NCI-H1694 treated with DMSO at 0.1 percent for 48 hours (cell line): ENCODE results near the gene HIC2.
"Not testable (repeated sequence)": the region's sequence is repeated elsewhere in the genome, so short reads cannot be mapped to it uniquely, and the experiment has no call there.

Experiments used
- DNase-seq: peaks from one replicate; lab custom pipeline; 2025; lab: John Stamatoyannopoulos, UW

Gene HIC2

DNA sequence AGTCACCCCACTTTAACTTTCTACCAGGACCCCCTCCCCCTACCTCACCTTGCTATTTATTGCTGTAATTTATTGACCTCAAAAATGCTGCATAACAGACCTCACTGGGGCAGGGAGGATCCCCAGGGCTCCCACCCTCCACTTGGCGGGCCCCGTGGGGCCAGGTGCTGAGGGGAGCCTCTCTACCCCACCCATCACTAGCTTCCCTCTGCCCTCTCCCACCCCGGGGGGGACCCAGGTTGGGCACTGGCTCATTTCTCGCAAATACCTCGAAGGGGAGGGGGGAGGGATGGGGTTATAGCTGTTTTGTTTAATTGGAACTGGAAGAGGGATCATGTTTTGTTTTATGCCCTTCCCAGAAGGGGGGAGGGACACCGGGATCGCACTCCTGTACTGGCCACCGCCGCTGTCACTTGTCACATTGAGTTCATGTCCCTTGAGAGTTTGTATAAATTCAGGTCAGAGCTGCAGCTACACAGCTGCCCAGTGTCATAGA, 33.7 kb downstream of the HIC2 start:
- DNase-seq = no peak

DNA sequence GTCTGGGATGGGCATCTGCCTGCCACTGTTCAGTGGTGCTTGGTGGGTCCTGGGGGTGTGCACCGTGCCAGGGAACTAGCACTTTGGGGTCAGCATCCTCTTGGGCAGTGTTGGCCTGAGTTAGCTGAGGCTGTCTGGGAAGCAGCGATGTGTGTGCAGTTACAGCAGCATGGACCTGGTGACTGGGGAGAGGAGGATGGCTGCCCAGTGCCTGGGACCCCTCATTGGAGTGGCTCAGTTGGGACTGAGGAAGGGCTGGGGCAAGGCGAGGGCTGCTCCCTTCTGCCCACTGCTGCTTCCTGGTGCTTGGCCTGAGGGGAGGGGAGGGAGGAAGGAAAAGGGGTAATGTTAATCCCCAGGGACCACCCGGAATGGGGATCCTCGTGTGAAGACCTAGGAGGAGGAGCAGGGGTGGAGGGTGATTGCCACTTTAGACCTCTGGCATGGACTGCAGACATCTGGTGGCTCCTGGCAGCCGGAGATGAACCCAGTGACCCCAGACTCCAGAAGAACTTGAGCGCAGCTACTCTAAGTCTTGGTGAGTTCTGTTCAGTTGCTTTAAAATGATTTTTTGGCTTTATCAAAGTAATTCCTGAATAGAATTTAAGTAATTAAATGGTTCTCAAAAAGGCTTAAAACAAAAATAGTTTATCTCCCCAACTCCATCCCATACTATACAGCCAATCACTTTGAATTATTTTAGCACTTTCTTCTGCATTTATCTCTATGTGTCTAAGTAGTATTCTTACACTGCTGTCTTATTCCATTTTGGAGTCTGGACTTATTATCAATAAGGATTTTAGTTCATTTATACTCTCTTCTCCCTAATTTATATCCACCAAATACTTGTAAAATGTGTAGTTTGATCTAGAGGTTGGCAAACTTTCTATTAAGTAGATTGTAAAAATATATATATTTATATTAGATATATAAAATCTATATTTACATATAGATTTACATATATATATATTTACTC, 34.7 kb downstream of the HIC2 start:
- DNase-seq = no peak

DNA sequence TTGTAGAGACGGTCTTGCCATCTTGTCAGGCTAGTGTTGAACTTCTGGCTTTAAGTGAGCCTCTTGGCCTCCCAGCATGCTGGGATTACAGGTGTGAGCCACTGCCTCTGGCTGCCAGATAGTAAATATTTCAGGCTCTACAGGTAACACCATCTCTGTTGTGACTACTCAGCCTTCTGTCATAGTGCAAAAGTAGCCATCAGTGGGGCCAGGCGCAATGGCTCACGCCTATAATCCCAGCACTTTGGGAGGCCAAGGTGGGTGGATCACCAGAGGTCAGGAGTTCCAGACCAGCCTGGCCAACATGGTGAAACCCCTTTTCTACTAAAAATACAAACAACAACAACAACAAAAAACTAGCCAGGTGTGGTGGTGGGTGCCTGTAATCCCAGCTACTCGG, 35.5 kb downstream of the HIC2 start:
- DNase-seq = not testable (repeated sequence)

DNA sequence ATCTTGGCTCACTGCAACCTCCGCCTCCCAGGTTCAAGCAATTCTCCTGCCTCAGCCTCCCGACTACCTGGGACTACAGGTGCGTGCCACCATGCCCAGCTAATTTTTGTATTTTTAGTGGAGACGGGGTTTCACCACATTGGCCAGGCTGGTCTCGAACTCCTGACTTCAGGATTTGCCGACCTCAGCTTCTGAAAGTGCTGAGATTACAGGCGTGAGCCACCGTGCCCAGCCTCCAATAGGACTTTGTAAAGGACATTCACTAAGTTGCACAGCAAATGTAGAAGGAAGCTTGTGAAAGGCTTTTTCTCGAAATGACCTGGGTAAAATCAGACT, 37.8 kb downstream of the HIC2 start:
- DNase-seq = not testable (repeated sequence)

DNA sequence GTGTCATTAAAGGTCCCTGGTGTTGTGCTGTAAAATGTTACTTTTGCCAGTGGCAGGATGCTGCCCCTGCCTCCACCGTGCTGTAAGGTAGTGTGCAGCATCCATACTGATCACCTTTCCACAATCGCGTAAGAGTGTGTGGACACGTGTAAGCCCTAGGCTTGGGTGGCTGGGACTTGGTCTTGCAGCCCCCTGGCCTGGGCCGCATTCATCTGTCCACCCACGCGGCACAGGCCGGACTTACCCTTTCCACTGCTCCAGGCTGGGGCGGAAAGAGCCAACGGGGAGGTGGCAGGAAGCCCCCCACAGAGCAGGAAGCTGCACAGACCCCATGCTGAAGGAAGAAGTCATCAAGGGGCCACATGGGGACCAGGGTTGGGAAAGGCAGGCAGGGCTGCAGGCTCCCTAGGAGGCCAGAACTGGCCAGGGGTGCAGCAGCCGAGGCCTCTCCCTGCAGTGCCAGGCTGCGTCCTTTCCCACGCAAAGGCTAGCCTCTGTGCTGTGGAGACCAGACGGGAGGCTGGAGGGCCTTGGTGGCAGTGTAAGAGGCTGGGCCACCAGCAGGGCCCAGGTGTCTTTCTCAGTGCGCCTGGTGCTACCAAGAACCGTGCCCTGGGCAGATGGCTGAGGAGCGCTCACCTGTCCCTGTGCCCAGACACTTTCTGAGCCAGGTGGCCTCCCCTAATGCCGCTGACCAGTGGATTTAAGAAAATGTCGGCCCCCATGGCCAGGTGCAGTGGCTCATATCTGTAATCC, 38.3 kb downstream of the HIC2 start:
- no peak for DNase-seq

DNA sequence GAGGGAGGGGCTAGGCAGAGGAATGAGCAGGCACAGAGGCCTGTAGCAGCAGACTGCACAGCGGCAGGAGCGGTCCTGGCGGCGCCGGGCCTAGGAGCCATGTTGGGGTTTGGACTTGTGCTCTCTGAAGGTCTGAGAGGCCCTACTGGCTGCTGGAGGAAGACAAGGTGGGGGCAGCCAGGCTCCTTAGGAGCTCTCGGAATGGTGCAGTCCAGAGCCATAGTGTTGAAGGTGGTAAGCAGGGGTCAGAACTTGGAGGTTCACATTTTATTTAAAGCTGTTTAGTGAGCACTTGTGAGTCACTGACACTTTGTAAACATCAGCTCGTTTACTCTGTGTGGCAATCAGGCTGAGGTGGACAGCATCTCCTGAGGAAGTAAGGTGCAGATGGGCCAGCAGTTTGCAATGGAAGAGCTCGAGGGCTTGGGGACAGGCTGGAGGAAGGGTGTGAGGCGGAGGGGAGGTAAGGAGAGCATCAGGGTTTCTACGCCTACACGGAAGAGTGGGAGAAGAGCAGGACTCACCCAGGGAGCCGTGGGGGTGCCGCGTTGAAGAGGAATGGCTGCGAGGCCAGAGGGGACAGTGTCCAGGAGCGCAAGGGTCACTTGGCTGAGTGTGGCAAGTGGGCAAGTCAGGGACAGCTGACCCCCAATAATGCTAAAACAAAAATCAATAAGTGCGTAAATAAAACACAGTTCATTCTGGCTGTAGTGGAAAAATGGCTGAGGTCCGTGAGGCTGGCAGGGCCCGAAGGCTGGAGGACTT, 40.0 kb downstream of the HIC2 start:
- DNase-seq = no peak

DNA sequence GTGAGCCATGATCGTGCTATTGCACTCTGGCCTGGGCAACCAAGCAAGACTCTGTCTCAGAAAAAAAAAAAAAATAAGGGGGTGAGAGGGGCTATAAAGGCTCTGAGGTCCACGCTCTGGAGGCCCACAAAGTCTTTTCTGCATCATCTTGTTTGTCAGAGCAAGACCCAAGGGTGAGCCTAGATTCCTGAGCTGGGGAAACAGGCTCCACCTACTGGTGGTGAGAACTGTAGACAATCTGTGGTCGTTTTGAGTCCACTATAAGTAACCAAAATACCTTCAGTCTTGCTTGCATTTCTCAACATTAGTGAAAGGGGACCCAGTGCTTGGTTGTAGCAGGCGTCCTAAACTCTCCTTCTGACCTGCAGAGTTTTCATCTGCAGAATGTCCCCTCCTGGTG, 45.5 kb downstream of the HIC2 start:
- DNase-seq = not testable (repeated sequence)

DNA sequence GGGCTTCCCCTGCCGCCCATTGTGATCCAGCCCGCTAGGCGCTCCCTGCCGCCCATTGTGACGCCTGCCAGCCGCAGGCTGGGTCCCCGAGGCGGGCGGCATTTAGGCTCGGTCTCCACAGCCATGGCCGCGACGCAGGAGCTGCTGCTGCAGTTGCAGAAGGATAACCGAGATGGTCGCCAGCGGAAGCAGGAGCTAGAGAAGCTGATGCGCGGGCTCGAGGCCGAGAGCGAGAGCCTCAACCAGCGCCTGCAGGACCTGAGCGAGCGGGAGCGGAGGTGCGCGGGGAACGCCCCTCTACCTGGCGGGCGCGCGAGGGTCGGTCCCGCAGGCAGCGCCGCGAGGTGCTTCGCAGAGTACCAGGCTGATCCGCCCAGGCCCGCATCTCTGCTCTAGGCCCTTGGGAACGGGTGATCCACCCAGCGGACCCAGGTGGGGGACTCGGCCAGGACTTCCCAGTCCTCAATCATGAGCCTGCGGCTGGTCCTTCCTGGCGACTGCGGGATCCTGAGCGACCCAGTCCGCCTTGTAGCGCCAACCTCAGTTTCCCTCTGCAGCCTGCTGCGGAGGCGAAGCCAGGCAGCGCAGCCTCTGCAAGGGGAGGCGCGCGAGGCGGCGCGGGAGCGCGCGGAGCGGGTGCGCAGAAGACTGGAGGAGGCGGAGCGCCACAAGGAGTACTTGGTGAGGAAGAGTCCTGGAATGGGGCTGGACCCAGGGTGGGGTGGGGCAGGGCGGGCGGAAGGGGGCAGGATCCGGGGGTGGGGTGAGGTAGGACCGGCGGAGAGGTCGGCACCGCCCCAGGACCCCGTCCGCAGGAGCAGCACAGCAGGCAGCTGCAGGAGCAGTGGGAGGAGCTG, 50.4 kb downstream of the HIC2 start, which contains the start of gene TMEM191C:
TSS of gene TMEM191C (plus strand) at position 51 of the 857 bp plus-strand sequence. CDS start at position 124, 73 bp downstream.
- not testable (repeated sequence) for DNase-seq

DNA sequence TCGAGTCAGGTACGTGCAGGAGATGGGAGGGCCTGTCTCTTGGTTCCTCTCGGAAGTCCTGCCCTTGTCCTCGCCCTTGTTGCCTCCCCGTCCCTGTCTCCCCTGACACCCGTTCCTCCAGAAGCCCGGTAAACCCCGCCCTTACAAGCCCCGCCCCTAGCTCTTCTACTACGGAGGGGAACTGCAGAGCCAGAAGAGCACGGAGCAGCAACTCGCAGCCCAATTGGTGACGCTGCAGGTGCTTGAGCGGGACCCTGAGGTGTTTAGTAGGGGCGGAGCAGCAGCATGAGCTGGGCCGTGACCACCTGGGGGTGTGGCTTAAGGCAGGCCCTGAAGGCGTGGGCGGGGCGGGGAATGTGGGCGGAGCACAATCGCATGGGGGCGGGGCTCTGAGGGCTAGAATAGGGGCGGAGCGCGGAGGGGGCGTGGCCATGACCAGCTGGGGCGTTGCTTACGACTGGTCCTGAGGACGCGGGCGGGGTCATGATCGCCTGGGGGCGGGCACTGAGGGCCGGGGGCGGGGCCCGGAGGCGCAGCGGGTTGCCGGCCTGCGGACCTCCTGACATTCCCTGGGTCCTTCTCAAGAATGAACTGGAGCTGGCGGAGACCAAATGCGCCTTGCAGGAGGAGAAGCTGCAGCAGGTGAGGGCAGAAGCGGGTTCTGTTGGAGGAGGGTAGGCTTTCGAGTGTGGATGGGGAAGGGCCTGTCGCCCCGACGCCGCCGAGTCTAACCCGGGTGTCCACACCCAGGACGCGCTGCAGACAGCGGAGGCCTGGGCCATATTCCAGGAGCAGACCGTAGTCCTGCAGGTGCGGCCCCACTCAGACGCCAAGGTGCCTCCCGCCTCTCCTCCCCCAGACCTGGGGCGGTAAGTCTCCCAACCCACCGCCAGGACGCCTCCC, 51.3 kb downstream of the HIC2 start:
- not testable (repeated sequence) for DNase-seq

DNA sequence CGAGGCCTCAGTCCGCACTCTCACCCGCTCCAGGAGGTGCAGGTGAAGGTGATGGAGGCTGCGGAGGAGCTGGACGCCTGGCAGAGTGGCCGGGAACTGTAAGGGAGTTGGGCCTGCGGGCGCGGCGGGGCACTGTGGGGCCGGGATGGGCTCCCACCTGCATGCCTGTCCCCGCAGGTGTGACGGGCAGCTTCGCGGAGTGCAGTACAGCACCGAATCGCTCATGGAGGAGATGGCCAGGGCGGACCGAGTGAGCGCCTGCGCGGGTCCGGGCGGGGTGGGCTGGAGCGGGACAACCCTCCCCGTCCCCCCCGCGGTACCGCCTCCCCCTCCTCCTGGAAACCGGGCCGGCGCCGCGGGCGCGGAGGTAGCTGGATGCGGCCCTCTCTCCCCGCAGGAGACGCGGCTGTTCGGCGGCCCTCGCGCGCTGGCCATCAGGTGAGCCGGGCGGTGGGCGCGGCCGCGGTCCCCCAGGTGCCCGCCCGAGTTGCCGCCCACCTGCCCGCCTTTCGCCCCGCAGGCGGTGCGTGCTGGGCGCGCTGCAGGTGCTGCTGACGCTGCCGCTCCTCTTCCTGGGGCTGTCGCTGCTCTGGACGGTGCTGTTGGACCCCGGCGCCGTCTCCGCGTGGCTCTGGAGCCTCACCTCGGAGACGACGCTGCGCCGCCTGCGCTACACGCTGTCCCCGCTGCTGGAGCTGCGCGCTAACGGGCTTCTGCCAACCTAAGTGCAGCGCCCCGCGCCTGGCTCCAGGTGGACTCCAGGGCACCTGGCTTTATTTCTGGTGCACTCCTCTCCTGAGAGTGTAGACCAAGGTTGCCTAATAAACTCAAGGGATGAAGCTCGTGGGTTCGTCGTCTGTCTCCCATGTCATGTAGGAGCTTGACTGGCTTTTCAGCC, 52.2 kb downstream of the HIC2 start:
- not testable (repeated sequence) for DNase-seq

DNA sequence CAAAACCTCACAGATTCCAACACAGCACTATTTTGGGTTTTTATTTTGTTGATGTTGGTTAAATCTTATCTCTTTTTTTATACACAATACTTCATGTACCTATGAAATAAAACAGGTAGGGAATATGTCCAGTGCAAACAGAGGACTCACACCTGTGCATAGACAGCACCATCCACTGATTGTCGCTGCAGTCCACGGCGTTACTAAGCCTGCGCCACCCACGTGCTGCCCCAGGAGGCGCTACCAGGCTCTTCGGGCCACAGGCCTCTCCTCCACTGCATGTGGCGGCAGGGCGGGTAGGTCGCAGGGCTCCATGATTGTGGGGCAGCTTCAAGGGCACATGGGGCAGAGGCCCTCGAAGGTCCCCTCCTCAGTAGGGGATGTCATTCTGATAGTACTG, 55.8 kb downstream of the HIC2 start:
- not testable (repeated sequence) for DNase-seq

DNA sequence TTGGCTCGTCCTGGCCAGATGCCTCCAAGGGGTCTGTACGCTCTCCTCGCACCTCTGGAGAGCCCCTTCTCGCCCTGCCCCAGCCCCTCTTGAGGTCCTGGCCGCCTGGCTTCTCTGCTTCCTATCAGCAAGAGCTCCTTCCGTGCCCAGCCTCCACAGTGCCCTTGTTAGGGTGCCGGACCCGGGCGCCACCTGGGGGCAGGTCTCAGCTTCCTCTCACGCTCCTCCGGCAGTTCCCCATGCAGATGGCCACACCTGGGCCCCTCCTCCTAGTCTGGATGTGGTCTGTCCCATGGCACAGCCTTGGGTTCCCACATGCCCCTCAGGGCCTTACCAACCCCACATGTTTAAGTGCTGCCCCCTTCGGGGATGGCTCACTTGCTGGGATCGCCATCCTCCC, 56.5 kb downstream of the HIC2 start:
- DNase-seq = not testable (repeated sequence)

DNA sequence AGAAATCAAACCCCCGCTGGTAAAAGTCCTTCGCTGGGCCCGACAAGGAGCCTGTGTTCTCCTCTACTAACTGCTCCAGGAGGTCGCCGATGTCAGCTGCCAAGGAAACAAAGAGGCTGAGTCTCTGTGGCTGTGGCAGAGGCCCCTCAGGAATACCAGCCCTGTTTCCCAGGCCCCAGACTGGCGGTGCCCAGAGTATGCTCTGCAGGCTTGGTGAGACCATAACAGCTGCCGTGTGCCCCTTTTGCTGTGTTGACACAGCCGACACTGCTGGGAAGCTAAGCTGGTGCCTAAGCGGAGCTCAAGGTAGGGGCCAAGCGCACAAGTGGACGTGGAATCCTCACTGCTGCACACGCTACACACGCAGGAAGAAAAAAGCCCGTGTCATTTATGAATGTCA, 66.9 kb downstream of the HIC2 start:
- not testable (repeated sequence) for DNase-seq

DNA sequence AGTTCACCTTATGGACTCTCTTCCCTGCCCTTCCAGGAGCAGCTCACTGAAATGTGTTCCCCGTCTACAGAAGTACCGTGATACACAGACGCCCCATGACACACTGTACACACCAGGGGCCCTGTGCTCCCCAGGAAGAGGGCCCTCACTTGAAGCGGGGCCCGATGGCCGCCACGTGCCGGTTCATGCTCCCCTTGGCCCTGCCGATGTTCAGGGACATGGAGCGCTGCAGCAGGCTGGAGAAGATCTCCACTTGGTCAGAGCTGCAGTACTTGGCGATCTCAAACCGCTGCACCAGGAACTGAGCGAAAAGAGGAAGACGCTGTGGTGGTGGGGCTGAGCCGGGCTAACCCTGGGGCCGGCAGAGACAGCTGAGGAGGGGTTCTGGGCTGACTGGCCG, 70.6 kb downstream of the HIC2 start:
- DNase-seq = not testable (repeated sequence)

DNA sequence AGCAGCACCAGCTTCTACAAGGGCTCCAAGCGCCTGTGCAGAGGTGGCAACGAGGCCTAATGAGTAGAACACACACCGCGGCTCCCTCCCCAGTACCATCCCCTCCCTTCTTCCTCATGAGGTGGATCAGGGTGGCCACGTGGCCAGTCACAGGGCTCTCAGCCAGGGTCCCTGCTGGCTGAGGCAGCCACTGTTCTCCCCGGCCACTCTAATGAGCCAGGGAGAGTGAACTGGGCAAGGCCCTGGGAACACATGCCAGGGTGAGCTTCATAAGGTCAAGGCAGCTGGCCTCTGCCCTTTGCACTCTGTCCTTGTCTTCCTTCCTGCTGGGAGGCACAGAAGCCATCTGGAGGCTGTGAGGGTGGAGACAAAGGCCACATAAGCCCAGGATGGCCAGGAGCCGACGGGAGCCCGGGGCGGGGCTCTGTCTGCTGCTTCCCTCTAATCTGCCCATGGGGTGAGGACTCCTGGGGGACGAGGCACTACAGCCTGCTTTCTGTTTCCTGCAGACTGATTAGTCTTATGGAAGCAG, 72.0 kb downstream of the HIC2 start:
- DNase-seq = not testable (repeated sequence)

DNA sequence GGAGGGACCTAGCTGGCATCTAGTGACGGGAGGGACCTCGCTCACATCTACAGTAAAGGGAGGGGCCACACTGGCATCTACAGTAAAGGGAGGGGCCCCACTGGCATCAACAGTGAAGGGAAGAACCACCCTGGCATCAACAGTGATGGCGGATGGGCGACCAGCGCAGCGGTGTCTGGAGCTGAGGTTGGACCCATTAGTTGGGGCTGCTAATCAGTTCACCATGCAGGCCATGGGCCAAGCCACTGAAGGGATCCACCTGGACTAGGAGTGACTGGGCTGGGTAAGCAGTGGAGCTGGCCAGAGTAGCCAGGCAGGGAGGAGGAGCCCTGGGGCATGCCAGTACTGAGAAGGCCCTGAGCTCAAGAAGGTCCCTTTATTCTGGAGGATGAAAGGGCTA, 73.4 kb downstream of the HIC2 start:
- DNase-seq = not testable (repeated sequence)

DNA sequence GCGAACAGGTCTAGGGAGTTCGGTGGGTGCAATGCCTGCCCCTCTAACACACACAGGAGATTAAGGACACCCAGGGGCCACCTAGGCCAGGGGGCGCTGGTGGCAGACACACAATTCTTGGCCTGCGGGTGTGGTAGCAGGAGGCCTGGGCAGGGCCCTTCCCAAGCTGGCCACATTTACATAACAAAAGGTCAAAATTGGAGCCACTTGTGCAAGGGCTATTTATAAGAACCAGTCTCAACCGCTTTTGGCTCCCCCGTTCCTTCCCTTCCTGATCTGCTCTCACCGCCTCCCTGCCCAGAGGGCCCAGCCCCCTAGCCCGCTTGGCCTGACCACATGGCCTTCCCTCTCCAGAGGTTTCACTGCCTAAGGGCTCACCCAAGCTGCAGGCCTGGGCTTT, 75.1 kb downstream of the HIC2 start:
- DNase-seq = not testable (repeated sequence)
